BLaER1 treated with 17β-estradiol and CSF1 and Interleukin-3, amounts not matched to agents 10 nM and 100 nM (cell line): ENCODE measurements around the gene PSMC3.

Experiments used
- H3K27ac ChIP-seq, 11 experiments: shearing (Covaris generic); formaldehyde crosslinking; 2 replicates each; pipeline ENCODE4 v1.8.1; 2022
- H3K27me3 ChIP-seq, 11 experiments: shearing (Covaris generic); formaldehyde crosslinking; 2 replicates each; pipeline ENCODE4 v1.8.1; 2022
- H3K36me3 ChIP-seq, 11 experiments: shearing (Covaris generic); formaldehyde crosslinking; 2 replicates each; pipeline ENCODE4 v1.8.1; 2022
- H3K4me1 ChIP-seq, 10 experiments: shearing (Covaris generic); formaldehyde crosslinking; 2 replicates each; pipeline ENCODE4 v1.8.1; 2022
- H3K4me2 ChIP-seq, 11 experiments: shearing (Covaris generic); formaldehyde crosslinking; 2 replicates each; pipeline ENCODE4 v1.8.1; 2022
- H3K4me3 ChIP-seq, 10 experiments: shearing (Covaris generic); formaldehyde crosslinking; 2 replicates each; pipeline ENCODE4 v1.8.1; 2022
- H3K9ac ChIP-seq, 11 experiments: shearing (Covaris generic); formaldehyde crosslinking; 2 replicates each; pipeline ENCODE4 v1.8.1; 2022
- H3K9me3 ChIP-seq, 11 experiments: shearing (Covaris generic); formaldehyde crosslinking; replicated peaks in 1 of 11; 2 replicates each; pipeline ENCODE4 v1.8.1; 2022
- H4K20me1 ChIP-seq, 11 experiments: shearing (Covaris generic); formaldehyde crosslinking; 2 replicates each; pipeline ENCODE4 v1.8.1; 2022
- Cebpa-rat ChIP-seq, 11 experiments: shearing (Covaris generic); IDR thresholded peaks; 2 replicates each; pipeline ENCODE4 v1.8.1; 2022

The PSMC3 gene

GRCh38 chr11:47426062-47426956 is at the start of gene PSMC3:
TSS of gene PSMC3 (minus strand) at chr11:47426439. CDS start at chr11:47426279, 160 bp downstream.
- Histone ChIP-seq H3K4me3 (peak within 1 kb of the TSS; percentile 85 to 99 (median 94)), H3K4me1 (peaks cover 14 to 25% (median 16%) of the 10 kb centered on the region in 10 experiments), H3K4me2 (peak within 1 kb of the TSS; percentile 90 to 99 (median 95)), H3K9me3 (no peaks in the 10 kb centered on the region), H4K20me1 (peaks cover 0 to 10% (median 0%) of the 10 kb centered on the region in 11 experiments; a peak in 3 of 22 replicates), H3K36me3 (peaks cover 36 to 41% (median 40%) of the 10 kb centered on the region in 11 experiments), H3K27me3 (no peaks in the 10 kb centered on the region), H3K27ac (peak within 1 kb of the TSS; percentile 92 to 100 (median 98)), H3K9ac (peak within 1 kb of the TSS; percentile 93 to 99 (median 97))
- TF ChIP-seq Cebpa-rat (IDR thresholded peaks at IDR 0.05): no peak

DNA sequence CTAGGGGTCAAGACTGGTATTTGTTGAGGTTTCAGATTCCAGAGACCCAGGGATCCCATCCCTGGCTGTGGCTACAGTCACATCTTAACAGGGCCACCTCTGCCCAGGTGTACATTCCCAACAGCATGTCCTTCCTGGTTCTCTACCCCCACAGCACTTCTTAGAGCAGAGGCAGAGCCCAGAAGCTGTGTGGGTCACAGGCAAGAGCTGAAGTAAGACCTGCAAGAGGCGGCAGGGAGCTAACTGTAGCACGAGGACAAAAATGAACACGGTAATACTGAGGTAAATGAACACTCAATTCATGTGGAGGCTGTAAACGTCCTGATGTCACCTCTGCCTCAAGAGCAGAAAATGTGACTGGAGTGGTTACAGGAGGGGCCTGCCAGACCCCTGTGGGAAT is 44.4 kb upstream of the PSMC3 start:
- 0 out of 22 replicates have a peak overlapping the region, but pooled peaks of 1 of the 11 experiments have one; percentile 1 for H3K9ac ChIP-seq
- H3K4me2 ChIP-seq: no peak overlapping the region
- peaks cover 0 to 14% (median 0%) of the 10 kb centered on the region in 10 experiments; a peak in 2 of 20 replicates for H3K4me1 ChIP-seq
- H3K27ac ChIP-seq: no peak overlapping the region
- no peak overlapping the region for H3K4me3 ChIP-seq
- no peaks in the 10 kb centered on the region for H3K27me3 ChIP-seq
- H3K9me3 ChIP-seq: no peaks in the 10 kb centered on the region
- peaks cover 28 to 100% (median 65%) of the 10 kb centered on the region in 11 experiments; a peak in 21 of 22 replicates for H4K20me1 ChIP-seq
- H3K36me3 ChIP-seq: peaks cover 95 to 100% (median 100%) of the 10 kb centered on the region in 11 experiments
- TF ChIP-seq Cebpa-rat (IDR thresholded peaks at IDR 0.05): no peak

DNA sequence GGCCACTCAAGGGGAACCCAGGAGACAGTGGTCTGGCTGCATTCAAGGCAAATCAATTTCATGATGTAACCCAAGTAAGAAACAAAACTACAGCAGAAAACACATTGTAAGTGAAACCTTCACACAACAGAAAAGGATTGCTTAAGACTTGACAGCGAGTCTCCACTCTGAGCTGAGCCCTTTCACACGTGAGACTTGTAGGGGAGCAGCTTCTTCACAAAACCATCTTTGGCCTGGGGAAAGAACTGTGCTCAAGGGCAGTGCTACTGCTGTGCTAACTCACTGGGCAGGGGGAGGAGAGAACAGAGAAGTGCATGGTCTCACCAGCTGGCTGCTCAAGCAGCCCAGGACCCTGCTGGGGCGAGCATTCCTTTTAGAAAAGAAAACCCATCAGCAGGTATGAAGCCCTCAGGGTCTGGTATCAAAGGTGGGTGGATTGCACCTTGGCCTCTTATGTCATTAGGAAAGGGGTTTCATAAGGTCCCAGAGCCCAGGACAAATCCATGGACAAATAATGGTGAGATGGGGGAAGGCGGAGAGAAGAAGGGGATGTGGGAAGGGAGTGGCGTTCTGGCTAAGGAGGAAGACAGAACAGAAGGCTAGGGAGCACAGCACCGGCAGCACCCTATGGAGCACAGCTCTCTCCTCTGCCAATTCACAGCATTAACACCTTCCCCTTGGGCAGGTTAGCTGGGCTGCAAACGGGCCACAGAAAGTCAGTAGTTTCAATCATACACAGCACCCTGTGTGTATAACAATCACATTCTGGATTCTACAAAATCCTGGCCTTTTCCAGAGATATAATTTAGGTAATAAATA is 43.3 kb upstream of the PSMC3 start:
- Histone ChIP-seq H3K4me3 (no peak overlapping the region), H3K9ac (peak overlapping the region in 1 of 11 experiments; percentile 1; a peak in 1 of 22 replicates), H3K36me3 (peaks cover 95 to 100% (median 100%) of the 10 kb centered on the region in 11 experiments), H3K4me1 (peaks cover 0 to 14% (median 0%) of the 10 kb centered on the region in 10 experiments; a peak in 3 of 20 replicates), H3K27me3 (no peaks in the 10 kb centered on the region), H3K4me2 (no peak overlapping the region; a peak in 1 of 22 replicates), H3K27ac (no peak overlapping the region; a peak in 1 of 22 replicates), H4K20me1 (peaks cover 34 to 100% (median 76%) of the 10 kb centered on the region in 11 experiments; a peak in 21 of 22 replicates), H3K9me3 (no peaks in the 10 kb centered on the region)
- no peak for TF ChIP-seq Cebpa-rat (IDR thresholded peaks at IDR 0.05)

DNA sequence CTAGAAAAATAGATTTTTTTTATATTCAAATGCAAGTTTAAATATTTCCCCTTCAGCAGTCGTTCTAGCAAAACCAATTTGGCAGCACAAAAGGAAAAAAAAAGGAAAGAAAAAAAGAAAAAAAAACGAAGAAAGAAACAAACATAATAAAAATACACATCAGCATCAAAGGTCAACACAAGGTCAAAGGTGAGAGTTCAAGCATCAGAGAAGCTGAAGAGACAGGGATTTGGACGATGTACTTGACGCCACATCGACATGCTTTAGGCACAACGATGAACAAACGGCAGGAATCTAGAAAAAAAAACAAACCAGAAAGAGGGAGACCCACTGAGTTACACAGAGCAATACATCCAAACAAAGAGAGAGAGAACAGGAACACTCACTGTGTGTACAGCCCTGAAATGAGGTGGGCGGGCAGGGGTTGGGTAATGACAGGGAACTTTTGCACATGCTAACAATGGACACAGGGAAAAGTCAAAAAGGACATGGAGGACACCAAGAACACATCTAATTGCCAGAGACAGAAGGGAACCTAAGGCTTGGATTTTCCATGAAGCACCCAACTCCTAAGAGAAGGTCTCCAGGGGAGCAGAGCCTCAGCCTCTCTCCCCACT is 42.5 kb upstream of the PSMC3 start:
- no peak overlapping the region; a peak in 1 of 22 replicates for H3K9ac ChIP-seq
- peaks cover 0 to 14% (median 0%) of the 10 kb centered on the region in 10 experiments; a peak in 3 of 20 replicates for H3K4me1 ChIP-seq
- no peak overlapping the region for H3K4me2 ChIP-seq
- no peak overlapping the region for H3K4me3 ChIP-seq
- peaks cover 95 to 100% (median 100%) of the 10 kb centered on the region in 11 experiments for H3K36me3 ChIP-seq
- no peak for TF ChIP-seq Cebpa-rat (IDR thresholded peaks at IDR 0.05)
- no peaks in the 10 kb centered on the region for H3K27me3 ChIP-seq
- H3K9me3 ChIP-seq: no peaks in the 10 kb centered on the region
- H4K20me1 ChIP-seq: peaks cover 37 to 100% (median 73%) of the 10 kb centered on the region in 11 experiments; a peak in 21 of 22 replicates
- H3K27ac ChIP-seq: no peak overlapping the region; a peak in 1 of 22 replicates

DNA sequence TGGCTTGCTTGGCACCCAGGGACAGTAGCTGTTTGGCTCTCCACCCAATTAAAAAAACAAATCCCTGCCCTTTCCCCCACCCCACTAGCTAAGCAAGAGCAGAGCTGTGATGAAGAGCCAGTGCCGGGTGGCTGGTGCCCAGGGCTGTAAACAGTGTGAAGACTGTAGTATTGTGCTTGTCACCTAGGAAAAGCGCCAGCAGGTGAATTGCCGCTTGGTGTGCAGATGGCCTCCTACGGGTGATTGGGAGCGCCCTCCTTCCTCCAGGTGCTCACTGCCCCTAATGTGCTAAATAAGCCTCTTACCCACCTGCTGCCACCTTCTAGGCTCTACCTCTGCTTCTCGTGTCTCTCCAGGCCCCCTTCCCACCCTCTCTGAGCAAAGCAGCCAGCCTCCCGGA is 41.1 kb upstream of the PSMC3 start:
- Histone ChIP-seq H4K20me1 (peaks cover 37 to 99% (median 70%) of the 10 kb centered on the region in 11 experiments; a peak in 21 of 22 replicates), H3K4me3 (no peak overlapping the region), H3K27me3 (no peaks in the 10 kb centered on the region), H3K9me3 (no peaks in the 10 kb centered on the region), H3K36me3 (peaks cover 86 to 100% (median 97%) of the 10 kb centered on the region in 11 experiments), H3K27ac (no peak overlapping the region), H3K4me1 (peaks cover 0 to 14% (median 0%) of the 10 kb centered on the region in 10 experiments; a peak in 3 of 20 replicates), H3K4me2 (no peak overlapping the region), H3K9ac (no peak overlapping the region)
- no peak for TF ChIP-seq Cebpa-rat (IDR thresholded peaks at IDR 0.05)

GRCh38 chr11:47466701-47467250 is 40.5 kb upstream of the PSMC3 start:
- H3K9me3 ChIP-seq: no peaks in the 10 kb centered on the region
- no peak for TF ChIP-seq Cebpa-rat (IDR thresholded peaks at IDR 0.05)
- H3K4me2 ChIP-seq: no peak overlapping the region
- H3K27me3 ChIP-seq: no peaks in the 10 kb centered on the region
- no peak overlapping the region for H3K4me3 ChIP-seq
- peaks cover 83 to 100% (median 97%) of the 10 kb centered on the region in 11 experiments for H3K36me3 ChIP-seq
- H4K20me1 ChIP-seq: peaks cover 37 to 99% (median 73%) of the 10 kb centered on the region in 11 experiments; a peak in 21 of 22 replicates
- H3K27ac ChIP-seq: 0 out of 22 replicates have a peak overlapping the region, but pooled peaks of 1 of the 11 experiments have one; percentile 11
- H3K4me1 ChIP-seq: peaks cover 0 to 14% (median 1%) of the 10 kb centered on the region in 10 experiments; a peak in 6 of 20 replicates
- 0 out of 22 replicates have a peak overlapping the region, but pooled peaks of 1 of the 11 experiments have one; percentile 4 for H3K9ac ChIP-seq

- peaks cover 83 to 100% (median 96%) of the 10 kb centered on the region in 11 experiments for H3K36me3 ChIP-seq
- peaks cover 37 to 99% (median 76%) of the 10 kb centered on the region in 11 experiments; a peak in 21 of 22 replicates for H4K20me1 ChIP-seq
Observed at GRCh38 chr11:47466201-47466600, 40.0 kb upstream of the PSMC3 start.

GRCh38 chr11:47464483-47464882 is 38.2 kb upstream of the PSMC3 start:
- Histone ChIP-seq H3K4me2 (no peak overlapping the region), H3K36me3 (peaks cover 81 to 100% (median 95%) of the 10 kb centered on the region in 11 experiments), H3K27me3 (no peaks in the 10 kb centered on the region), H3K9me3 (no peaks in the 10 kb centered on the region), H3K9ac (no peak overlapping the region), H3K27ac (no peak overlapping the region), H4K20me1 (peaks cover 37 to 98% (median 65%) of the 10 kb centered on the region in 11 experiments; a peak in 21 of 22 replicates), H3K4me1 (peaks cover 0 to 13% (median 6%) of the 10 kb centered on the region in 10 experiments; a peak in 11 of 20 replicates), H3K4me3 (no peak overlapping the region)
- no peak for TF ChIP-seq Cebpa-rat (IDR thresholded peaks at IDR 0.05)

More at GRCh38 chr11:47466201-47466600, 40.0 kb upstream of the PSMC3 start:
- no peaks in the 10 kb centered on the region for H3K9me3 ChIP-seq
- H3K4me2 ChIP-seq: no peak overlapping the region
- no peak overlapping the region for H3K27ac ChIP-seq
- H3K9ac ChIP-seq: no peak overlapping the region
- H3K27me3 ChIP-seq: no peaks in the 10 kb centered on the region
- H3K4me3 ChIP-seq: no peak overlapping the region
- H3K4me1 ChIP-seq: peaks cover 0 to 14% (median 7%) of the 10 kb centered on the region in 10 experiments; a peak in 11 of 20 replicates
- no peak for TF ChIP-seq Cebpa-rat (IDR thresholded peaks at IDR 0.05)
